Subcutaneous abdominal adipose tissue (tissue), 5 donors: ENCODE results near the gene RNU6-9.

Source experiments
- H3K27ac ChIP-seq: one replicate; pipeline ENCODE4 v1.7.0; 2013; ENCODE audit warnings: low read depth, mild to moderate bottlenecking, inconsistent platforms, low read length, moderate library complexity
- H3K27me3 ChIP-seq, 5 donors: one replicate each; pipeline ENCODE4 v1.7.0; 2013; ENCODE audit warnings: low read length in 5 of 5, inconsistent platforms in 1 of 5; ENCODE audit not compliant: control insufficient read depth in 5 of 5, insufficient read depth in 4 of 5
- H3K36me3 ChIP-seq, 5 donors: one replicate each; pipeline ENCODE4 v1.7.0; 2013; ENCODE audit warnings: low read length in 5 of 5; ENCODE audit not compliant: control insufficient read depth in 5 of 5, insufficient read depth in 5 of 5
- H3K4me1 ChIP-seq, 5 donors: one replicate each; pipeline ENCODE4 v1.7.0; 2013; ENCODE audit warnings: low read length in 5 of 5, mild to moderate bottlenecking in 3 of 5, moderate library complexity in 1 of 5; ENCODE audit not compliant: control insufficient read depth in 5 of 5, insufficient read depth in 5 of 5
- H3K4me3 ChIP-seq, 5 donors: one replicate each; pipeline ENCODE4 v1.7.0; 2013; ENCODE audit warnings: low read length in 5 of 5, low read depth in 1 of 5
- H3K9ac ChIP-seq, 5 donors: one replicate each; pipeline ENCODE4 v1.7.0; 2013; ENCODE audit warnings: low read length in 5 of 5, mild to moderate bottlenecking in 4 of 5, moderate library complexity in 3 of 5
- H3K9me3 ChIP-seq, 5 donors: one replicate each; pipeline ENCODE4 v1.7.0; 2013; ENCODE audit warnings: low read length in 5 of 5; ENCODE audit not compliant: control insufficient read depth in 5 of 5
- donor health status: healthy.
- donor health status: healthy.
- donor health status: healthy.
- donor health status: healthy.
- donor health status: healthy.

RNU6-9 gene

DNA sequence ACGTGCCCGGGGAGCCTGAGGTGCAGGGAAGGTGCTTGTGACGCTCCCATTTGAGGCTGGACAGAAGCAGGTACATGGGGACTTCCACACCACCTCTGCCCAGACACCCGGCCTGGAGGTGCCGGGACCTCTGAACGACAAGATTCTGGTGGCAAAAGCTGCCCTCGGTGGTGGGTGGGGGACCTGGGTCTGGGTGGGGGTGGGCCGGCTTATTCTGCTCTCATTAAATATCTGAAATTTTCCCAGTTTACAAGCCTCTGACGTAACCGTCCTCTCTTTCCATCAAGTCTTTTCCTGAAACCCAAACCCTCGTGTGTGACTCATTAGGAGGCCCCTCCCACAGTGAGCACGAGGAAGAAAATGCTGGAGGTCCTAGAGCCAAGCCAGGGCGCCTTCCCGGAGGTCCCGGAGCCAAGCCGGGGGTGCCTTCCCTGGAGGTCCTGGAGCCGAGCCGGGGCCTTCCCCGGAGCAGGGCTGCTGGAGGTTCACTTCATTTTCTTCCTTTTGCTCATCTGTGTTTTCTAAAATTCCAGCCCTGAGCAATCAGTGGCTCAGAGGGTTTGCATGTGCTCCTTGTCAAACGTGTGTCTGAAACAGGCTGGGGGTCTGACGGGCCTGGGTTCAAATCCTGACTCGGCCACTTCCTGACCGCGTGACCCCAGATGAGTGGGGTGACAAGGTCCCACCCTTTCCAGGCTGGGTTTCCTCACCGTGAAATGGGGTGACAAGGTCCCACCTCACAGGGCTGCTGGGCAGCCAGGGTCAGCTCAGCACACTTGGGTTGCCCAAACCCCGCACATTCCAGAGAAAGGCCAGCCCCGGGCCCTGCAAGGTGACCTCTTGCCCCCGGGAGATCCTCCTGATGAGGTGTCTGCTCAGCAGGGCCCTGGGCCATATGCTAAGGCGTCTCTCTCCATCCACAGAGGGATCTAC is 23.8 kb upstream of the RNU6-9 start:
- Histone ChIP-seq H3K4me1 (peaks cover 2 to 34% (median 21%) of the 10 kb centered on the region in 5 donors), H3K4me3 (no peak overlapping the region), H3K9ac (peak overlapping the region in 2 of 5 donors; percentile 20 to 64), H3K36me3 (peaks cover 0 to 39% (median 37%) of the 10 kb centered on the region in 5 donors), H3K27ac (peak overlapping the region; percentile 84), H3K27me3 (no peaks in the 10 kb centered on the region), H3K9me3 (no peaks in the 10 kb centered on the region)

DNA sequence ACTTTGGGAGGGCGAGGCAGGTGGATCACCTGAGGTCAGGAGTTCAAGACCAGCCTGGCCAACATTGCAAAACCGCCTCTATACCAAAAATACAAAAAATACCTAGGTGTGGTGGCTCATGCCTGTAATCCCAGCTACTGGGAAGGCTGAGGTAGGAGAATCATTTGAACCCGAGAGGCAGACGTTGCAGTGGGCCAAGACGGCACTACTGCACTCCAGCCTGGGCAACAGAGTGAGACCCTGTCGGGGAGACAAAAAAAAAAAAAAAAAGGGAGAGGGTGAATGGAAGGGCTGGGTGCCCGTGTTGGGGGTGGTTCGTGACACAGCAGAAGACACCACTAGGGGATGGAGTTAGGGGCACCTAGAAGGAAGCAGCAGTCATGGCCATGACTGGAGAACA is 23.0 kb upstream of the RNU6-9 start:
- Histone ChIP-seq H3K9ac (no peak overlapping the region), H3K9me3 (no peaks in the 10 kb centered on the region), H3K4me3 (no peak overlapping the region), H3K36me3 (peaks cover 0 to 46% (median 41%) of the 10 kb centered on the region in 5 donors), H3K27ac (peak overlapping the region; percentile 84), H3K4me1 (peaks cover 2 to 34% (median 21%) of the 10 kb centered on the region in 5 donors), H3K27me3 (no peaks in the 10 kb centered on the region)

DNA sequence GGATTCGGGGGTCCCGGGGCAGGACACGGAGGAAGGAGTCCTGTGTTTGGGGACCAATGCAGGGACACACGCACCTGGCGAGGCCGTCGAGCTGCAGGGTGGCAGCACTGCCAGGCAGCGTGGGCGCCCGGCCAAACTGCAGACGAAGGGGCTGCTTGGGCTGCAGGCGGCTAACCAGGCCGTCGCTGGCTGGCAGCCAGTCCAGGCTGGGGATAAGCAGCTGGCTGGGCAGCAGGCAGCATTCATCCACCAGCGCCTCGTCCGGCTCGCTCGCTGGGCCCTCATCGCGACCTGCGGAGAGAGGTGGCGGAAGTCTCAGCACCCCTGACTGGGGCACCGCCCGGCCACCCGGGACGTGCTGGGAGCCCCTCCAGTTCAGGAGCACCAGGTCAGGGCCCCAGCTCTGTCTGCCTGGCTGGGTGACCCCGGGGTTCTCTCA is 22.3 kb upstream of the RNU6-9 start:
- Histone ChIP-seq H3K4me1 (peaks cover 2 to 34% (median 21%) of the 10 kb centered on the region in 5 donors), H3K27me3 (no peaks in the 10 kb centered on the region), H3K27ac (peak overlapping the region; percentile 84), H3K4me3 (no peak overlapping the region), H3K9me3 (no peaks in the 10 kb centered on the region), H3K9ac (no peak overlapping the region), H3K36me3 (peaks cover 0 to 52% (median 48%) of the 10 kb centered on the region in 5 donors)

DNA sequence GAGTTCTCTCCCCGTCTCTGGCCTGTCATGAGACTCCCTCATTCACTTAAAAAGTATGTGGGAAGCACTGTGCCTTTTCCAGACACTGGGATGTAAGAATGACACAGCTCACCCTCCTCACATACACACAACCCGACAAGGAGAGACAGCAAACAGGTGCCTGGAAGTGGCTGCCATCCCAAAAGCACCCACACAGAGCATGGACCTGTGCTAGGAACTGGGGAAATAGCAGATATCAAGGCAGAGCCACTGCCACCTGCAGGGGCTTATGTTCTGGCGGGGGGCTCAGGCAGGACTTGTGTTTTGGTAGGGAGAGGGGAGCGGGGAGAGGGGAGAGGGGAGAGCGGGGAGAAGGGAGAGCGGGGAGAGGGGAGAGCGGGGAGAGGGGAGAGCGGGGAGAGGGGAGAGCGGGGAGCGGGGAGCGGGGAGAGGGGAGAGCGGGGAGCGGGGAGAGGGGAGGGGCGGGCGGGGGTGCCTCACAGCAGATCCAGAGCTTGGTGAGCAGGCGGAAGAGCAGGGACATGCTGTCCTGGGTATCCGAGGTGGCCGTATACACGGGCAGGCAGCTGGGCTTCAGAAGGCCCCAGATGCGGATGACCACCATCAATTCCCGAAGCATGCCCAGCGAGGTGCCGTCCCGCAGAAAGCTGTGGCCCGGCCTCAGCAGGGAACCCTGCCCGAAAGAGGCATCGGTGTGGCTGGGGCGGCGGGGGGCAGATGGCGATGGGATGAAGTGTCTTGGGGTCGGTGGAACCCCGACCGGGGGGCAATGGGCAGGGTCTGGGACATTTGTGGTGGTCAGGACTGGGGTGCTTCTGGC is 21.6 kb upstream of the RNU6-9 start:
- H3K9me3 ChIP-seq = no peaks in the 10 kb centered on the region
- no peak overlapping the region for H3K9ac ChIP-seq
- no peaks in the 10 kb centered on the region for H3K27me3 ChIP-seq
- H3K4me1 ChIP-seq = peaks cover 2 to 34% (median 21%) of the 10 kb centered on the region in 5 donors
- peaks cover 0 to 59% (median 54%) of the 10 kb centered on the region in 5 donors for H3K36me3 ChIP-seq
- H3K4me3 ChIP-seq = no peak overlapping the region
- no peak overlapping the region for H3K27ac ChIP-seq

DNA sequence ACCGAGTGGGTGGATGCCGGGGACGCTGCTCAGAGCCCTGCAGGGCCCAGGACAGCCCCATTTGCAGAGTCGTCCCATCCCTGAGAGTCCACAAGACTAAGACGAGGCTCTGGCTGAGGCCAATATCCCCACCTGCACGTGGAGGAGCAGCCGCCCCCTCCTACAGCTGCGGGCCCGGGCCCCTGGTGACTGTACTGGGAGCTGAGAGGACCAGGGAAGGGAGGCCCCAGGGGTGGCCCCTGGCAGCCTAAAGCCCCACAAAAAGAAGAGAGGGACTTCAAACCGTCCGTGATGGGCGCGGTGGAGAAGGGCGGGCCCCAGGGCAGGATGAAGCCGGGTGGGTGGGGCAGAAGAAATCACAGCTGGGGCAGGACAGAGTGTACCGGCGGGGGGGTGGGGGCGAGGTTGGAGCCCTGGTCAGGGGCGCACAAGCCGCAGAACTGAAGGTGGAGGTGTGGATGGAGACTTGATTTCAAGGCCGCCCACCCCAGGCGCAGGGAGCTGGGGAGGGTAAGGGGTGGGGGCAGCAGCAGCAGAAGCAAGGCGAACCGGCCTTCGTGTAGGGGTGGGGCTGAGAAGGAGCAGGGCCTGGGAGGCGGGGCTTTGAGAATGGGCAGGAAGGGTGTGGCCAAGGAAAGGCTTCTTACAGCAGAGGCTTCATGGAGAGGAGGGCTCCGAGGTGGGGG is 20.9 kb upstream of the RNU6-9 start:
- H3K27me3 ChIP-seq = no peaks in the 10 kb centered on the region
- peaks cover 0 to 65% (median 60%) of the 10 kb centered on the region in 5 donors for H3K36me3 ChIP-seq
- no peak overlapping the region for H3K9ac ChIP-seq
- no peaks in the 10 kb centered on the region for H3K9me3 ChIP-seq
- no peak overlapping the region for H3K27ac ChIP-seq
- peaks cover 2 to 28% (median 19%) of the 10 kb centered on the region in 5 donors for H3K4me1 ChIP-seq
- H3K4me3 ChIP-seq = no peak overlapping the region

DNA sequence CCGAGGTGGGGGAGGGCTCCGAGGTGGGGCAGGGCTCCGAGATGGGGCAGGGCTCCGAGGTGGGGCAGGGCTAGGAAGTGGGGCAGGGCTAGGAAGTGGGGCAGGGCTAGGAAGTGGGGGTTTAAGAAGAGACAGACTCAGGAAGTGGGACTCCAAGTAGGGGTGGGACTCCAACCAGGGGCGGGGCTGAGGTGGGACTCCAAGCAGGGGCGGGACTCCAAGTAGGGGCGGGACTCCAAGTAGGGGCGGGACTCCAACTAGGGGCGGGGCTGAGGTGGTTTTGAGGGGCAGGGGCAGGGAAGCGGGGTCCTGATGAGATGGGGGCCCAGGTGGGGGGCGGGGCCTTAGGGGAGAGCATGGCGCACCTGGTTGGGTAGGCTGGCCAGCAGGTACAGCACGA is 20.2 kb upstream of the RNU6-9 start:
- Histone ChIP-seq H3K4me1 (peaks cover 2 to 28% (median 18%) of the 10 kb centered on the region in 5 donors), H3K27ac (no peak overlapping the region), H3K9ac (no peak overlapping the region), H3K9me3 (no peaks in the 10 kb centered on the region), H3K27me3 (no peaks in the 10 kb centered on the region), H3K4me3 (no peak overlapping the region), H3K36me3 (peaks cover 0 to 58% (median 54%) of the 10 kb centered on the region in 5 donors)

DNA sequence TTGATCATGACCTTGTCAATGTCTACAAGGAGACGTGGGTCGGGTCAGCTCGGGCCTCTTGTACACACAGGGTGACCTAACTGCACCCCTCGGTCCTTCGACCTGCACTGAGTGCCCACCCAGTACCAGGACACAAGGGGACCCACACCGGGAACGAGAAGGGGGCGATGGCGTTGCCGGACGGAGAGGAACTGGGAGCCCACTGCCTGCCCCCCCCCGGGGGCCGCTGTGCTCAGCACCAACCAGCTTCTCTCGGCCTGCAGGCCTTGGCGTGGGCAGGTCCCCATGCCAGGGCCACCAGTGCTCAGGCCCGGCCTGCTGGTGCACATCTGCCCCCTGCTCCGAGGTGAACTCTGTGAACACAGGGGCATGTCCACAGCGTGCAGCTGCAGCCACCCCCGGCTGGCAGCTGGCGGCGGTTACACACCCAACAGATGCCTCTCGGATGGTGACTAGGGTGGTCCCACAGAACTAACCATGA is 19.7 kb upstream of the RNU6-9 start:
- no peak overlapping the region for H3K27ac ChIP-seq
- no peaks in the 10 kb centered on the region for H3K27me3 ChIP-seq
- H3K36me3 ChIP-seq = peaks cover 0 to 53% (median 49%) of the 10 kb centered on the region in 5 donors
- no peaks in the 10 kb centered on the region for H3K9me3 ChIP-seq
- no peak overlapping the region for H3K9ac ChIP-seq
- peaks cover 2 to 24% (median 16%) of the 10 kb centered on the region in 5 donors for H3K4me1 ChIP-seq
- H3K4me3 ChIP-seq = no peak overlapping the region

DNA sequence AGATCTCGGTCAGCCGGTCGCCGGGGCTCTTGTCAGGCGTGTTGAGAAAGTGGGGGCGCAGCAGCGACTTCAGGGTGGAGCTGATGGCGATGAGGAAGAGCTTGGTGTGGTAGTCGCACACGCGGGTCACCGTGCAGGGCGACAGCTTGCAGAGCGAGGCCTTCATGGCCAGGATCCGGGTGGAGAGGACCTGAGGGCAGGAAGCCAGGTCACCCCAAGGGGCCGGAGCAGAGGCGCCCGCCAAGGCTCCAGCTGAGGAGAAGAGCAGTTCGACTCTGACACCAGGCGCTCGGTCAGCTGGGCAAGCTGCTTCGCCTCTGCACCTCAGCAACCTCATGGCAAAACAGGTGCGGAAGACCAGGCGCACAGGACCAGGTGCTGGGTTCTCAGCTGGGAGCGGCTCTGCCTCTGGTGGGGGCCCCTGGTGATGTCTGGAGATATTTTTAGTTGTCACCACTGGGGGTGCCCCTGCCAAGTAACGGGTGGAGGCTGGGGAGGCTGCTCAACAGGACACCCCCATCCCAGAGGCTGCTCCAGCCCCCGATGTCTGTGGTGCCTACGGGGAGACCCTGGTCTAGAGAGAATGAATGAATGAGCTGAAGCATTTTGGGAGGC is 17.9 kb upstream of the RNU6-9 start:
- peaks cover 0 to 11% (median 6%) of the 10 kb centered on the region in 5 donors for H3K4me1 ChIP-seq
- peaks cover 0 to 64% (median 48%) of the 10 kb centered on the region in 5 donors for H3K36me3 ChIP-seq
- H3K27ac ChIP-seq = no peak overlapping the region
- H3K27me3 ChIP-seq = no peaks in the 10 kb centered on the region
- H3K4me3 ChIP-seq = no peak overlapping the region
- H3K9me3 ChIP-seq = no peaks in the 10 kb centered on the region
- no peak overlapping the region for H3K9ac ChIP-seq

DNA sequence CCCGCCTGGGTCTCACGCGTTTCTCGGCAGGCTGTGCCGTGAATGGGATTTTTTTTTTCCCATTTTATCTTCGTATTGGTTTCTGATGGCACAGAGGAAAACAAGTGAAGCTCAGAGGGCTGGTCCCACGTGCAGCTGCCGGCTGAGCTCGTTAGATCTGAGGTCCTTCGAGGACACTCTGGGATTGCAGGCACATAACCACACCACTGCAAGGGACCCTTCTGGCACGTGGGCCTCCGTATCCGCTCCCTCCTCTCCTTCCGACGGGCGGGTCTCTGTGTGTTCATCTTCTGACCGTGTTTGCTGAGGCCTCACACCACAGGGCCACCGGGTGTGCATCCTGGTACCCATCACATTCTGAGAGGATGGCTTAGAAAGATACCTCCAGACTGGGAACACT is 17.2 kb upstream of the RNU6-9 start:
- H3K4me1 ChIP-seq = peaks cover 0 to 9% (median 5%) of the 10 kb centered on the region in 5 donors
- H3K36me3 ChIP-seq = peaks cover 0 to 62% (median 45%) of the 10 kb centered on the region in 5 donors
- no peaks in the 10 kb centered on the region for H3K27me3 ChIP-seq
- H3K9ac ChIP-seq = no peak overlapping the region
- no peak overlapping the region for H3K4me3 ChIP-seq
- H3K27ac ChIP-seq = no peak overlapping the region
- H3K9me3 ChIP-seq = no peaks in the 10 kb centered on the region
